ENCODE measurements around the gene TSPAN18. TPM values are rescaled to one million over a fixed set of nuclear protein-coding genes. Genes with fewer than 3 reads are reported as not detected.

The TSPAN18 gene
- total and polyA plus RNA-seq, 10 of the 15 experiments (the other 5 are each of a cell fraction or from before 2014, with no cell fraction given), result 0.02 to 0.77 (median 0.13) TPM; not detected in 1

GRCh38 chr11:44814881-44815592, 88.3 kb downstream of the TSPAN18 start:
- FAIRE-seq, result no peak
- intact Hi-C loops (cut with micrococcal nuclease; ENCODE audit: unreplicated experiment), result no loop called here
- Histone ChIP-seq H3K27ac (ENCODE audit: control insufficient read depth, insufficient read depth) (no peak overlapping the region), H2AFZ (ENCODE audit: control insufficient read depth, low read depth, low read length) (no peak overlapping the region), H3K36me3 (ENCODE audit: control insufficient read depth in 2 of 2, insufficient read depth in 2 of 2, low read length in 1 of 2) (no peaks in the 10 kb centered on the region), H3K27me3 (replicated peaks in 1 of 2; ENCODE audit: control insufficient read depth in 2 of 2, insufficient read depth in 2 of 2, low read length in 1 of 2) (no peaks in the 10 kb centered on the region; a peak in 1 of 4 replicates), H3K4me2 (ENCODE audit: control insufficient read depth, insufficient read depth) (no peak overlapping the region), H3K4me3 (no peak overlapping the region), H4K20me1 (ENCODE audit: control insufficient read depth, insufficient read depth) (no peaks in the 10 kb centered on the region), H3K4me1 (ENCODE audit: control insufficient read depth, insufficient read depth, low read length) (no peaks in the 10 kb centered on the region), H3K9me3 (replicated peaks; ENCODE audit: control insufficient read depth, insufficient read depth, low read length) (no peaks in the 10 kb centered on the region; the same call in 2 of the 3 replicates), H3K79me2 (ENCODE audit: control insufficient read depth, insufficient read depth, low read length) (no peaks in the 10 kb centered on the region), H3K9ac (ENCODE audit: control insufficient read depth, insufficient read depth, low read length) (no peak overlapping the region)
- 21% methylated on average over 5 of the region's 5 CpGs for WGBS (ENCODE audit: insufficient coverage, insufficient replicate concordance, low lambda C conversion rate, missing lambda C conversion rate)
- no peak for ATAC-seq
- RAD21 ChIA-PET (ENCODE audit: unreplicated experiment), result no interaction called here
- TF ChIP-seq TARDBP (IDR thresholded peaks at IDR 0.05; ENCODE audit: borderline replicate concordance), result no peak
- TF ChIP-seq, protein P1, sequence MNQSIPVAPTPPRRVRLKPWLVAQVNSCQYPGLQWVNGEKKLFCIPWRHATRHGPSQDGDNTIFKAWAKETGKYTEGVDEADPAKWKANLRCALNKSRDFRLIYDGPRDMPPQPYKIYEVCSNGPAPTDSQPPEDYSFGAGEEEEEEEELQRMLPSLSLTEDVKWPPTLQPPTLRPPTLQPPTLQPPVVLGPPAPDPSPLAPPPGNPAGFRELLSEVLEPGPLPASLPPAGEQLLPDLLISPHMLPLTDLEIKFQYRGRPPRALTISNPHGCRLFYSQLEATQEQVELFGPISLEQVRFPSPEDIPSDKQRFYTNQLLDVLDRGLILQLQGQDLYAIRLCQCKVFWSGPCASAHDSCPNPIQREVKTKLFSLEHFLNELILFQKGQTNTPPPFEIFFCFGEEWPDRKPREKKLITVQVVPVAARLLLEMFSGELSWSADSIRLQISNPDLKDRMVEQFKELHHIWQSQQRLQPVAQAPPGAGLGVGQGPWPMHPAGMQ (IDR thresholded peaks at IDR 0.05; ENCODE audit: borderline replicate concordance), result no peak
- no peak for TF ChIP-seq GABPA (IDR thresholded peaks at IDR 0.05; ENCODE audit: low read depth)
- no peak for TF ChIP-seq ZNF384 (IDR thresholded peaks at IDR 0.05; ENCODE audit: borderline replicate concordance, low read depth, low read length)
- TF ChIP-seq SIX5 (IDR thresholded peaks at IDR 0.05; ENCODE audit: low read depth, low read length, severe bottlenecking), result no peak
- TF ChIP-seq MYC (IDR thresholded peaks at IDR 0.05; ENCODE audit: insufficient read depth, insufficient read length, insufficient replicate concordance, low read length, severe bottlenecking), result no peak
- TF ChIP-seq NR2F1 (conservative IDR thresholded peaks at IDR 0.05), result no peak
- no peak for TF ChIP-seq PAX5 (IDR thresholded peaks at IDR 0.05; ENCODE audit: borderline replicate concordance, low read depth, low read length)
- TF ChIP-seq, protein P2, sequence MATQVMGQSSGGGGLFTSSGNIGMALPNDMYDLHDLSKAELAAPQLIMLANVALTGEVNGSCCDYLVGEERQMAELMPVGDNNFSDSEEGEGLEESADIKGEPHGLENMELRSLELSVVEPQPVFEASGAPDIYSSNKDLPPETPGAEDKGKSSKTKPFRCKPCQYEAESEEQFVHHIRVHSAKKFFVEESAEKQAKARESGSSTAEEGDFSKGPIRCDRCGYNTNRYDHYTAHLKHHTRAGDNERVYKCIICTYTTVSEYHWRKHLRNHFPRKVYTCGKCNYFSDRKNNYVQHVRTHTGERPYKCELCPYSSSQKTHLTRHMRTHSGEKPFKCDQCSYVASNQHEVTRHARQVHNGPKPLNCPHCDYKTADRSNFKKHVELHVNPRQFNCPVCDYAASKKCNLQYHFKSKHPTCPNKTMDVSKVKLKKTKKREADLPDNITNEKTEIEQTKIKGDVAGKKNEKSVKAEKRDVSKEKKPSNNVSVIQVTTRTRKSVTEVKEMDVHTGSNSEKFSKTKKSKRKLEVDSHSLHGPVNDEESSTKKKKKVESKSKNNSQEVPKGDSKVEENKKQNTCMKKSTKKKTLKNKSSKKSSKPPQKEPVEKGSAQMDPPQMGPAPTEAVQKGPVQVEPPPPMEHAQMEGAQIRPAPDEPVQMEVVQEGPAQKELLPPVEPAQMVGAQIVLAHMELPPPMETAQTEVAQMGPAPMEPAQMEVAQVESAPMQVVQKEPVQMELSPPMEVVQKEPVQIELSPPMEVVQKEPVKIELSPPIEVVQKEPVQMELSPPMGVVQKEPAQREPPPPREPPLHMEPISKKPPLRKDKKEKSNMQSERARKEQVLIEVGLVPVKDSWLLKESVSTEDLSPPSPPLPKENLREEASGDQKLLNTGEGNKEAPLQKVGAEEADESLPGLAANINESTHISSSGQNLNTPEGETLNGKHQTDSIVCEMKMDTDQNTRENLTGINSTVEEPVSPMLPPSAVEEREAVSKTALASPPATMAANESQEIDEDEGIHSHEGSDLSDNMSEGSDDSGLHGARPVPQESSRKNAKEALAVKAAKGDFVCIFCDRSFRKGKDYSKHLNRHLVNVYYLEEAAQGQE (IDR thresholded peaks at IDR 0.05; ENCODE audit: low read depth, low read length), result no peak
- TF ChIP-seq RELA (IDR thresholded peaks at IDR 0.05; ENCODE audit: borderline replicate concordance, partially characterized antibody), result no peak
- no peak for TF ChIP-seq RUNX3 (IDR thresholded peaks at IDR 0.05; ENCODE audit: low read length)
- TF ChIP-seq HCFC1 (IDR thresholded peaks at IDR 0.05; ENCODE audit: low read length), result no peak
- no peak for TF ChIP-seq SKIL (IDR thresholded peaks at IDR 0.05; ENCODE audit: low read depth, poor library complexity, severe bottlenecking)
- TF ChIP-seq POLR2AphosphoS5 (IDR thresholded peaks at IDR 0.05; ENCODE audit: low read length), result no peak
- BruUV-seq (replicated peaks), result no TSS peak
- DNase-seq (ENCODE audit: low read depth, low spot score), result no peak
- in situ Hi-C loops (cut with MboI), result no loop called here
- CTCF ChIA-PET, result no interaction called here
- POLR2A ChIA-PET, result no interaction called here
- SMC1A ChIA-PET (ENCODE audit: uncharacterized antibody, unreplicated experiment), result no interaction called here
